Ishikawa (cell line): ENCODE measurements around the gene ZIC2.

Source experiments
- CEBPB ChIP-seq: IDR thresholded peaks from 2 replicates; pipeline ENCODE4 v1.6.1; 2012
- CREB1 ChIP-seq: IDR thresholded peaks from 2 replicates; pipeline ENCODE4 v1.6.1; 2012; ENCODE audit warnings: low read depth
- EGR1 ChIP-seq: IDR thresholded peaks from 2 replicates; pipeline ENCODE4 v1.6.1; 2012
- EP300 ChIP-seq: IDR thresholded peaks from 2 replicates; pipeline ENCODE4 v1.6.1; 2012; ENCODE audit warnings: borderline replicate concordance
- FOXM1 ChIP-seq: IDR thresholded peaks from 2 replicates; pipeline ENCODE4 v1.6.1; 2012; ENCODE audit warnings: low read depth, borderline replicate concordance
- MAX ChIP-seq: IDR thresholded peaks from 2 replicates; pipeline ENCODE4 v1.6.1; 2012
- NFIC ChIP-seq: IDR thresholded peaks from 2 replicates; pipeline ENCODE4 v1.6.1; 2012
- RAD21 ChIP-seq: IDR thresholded peaks from 2 replicates; pipeline ENCODE4 v1.6.1; 2012; ENCODE audit warnings: low read depth
- REST ChIP-seq: IDR thresholded peaks from 2 replicates; pipeline ENCODE4 v1.6.1; 2012; ENCODE audit warnings: low read depth, mild to moderate bottlenecking
- TAF1 ChIP-seq: IDR thresholded peaks from 2 replicates; pipeline ENCODE4 v1.6.1; 2012; ENCODE audit warnings: low read depth, mild to moderate bottlenecking
- TCF12 ChIP-seq: IDR thresholded peaks from 2 replicates; pipeline ENCODE4 v1.6.1; 2012; ENCODE audit warnings: low read depth
- TEAD4 ChIP-seq: IDR thresholded peaks from 2 replicates; pipeline ENCODE4 v1.6.1; 2012
- USF1 ChIP-seq: IDR thresholded peaks from 2 replicates; pipeline ENCODE4 v1.6.1; 2012
- YY1 ChIP-seq: IDR thresholded peaks from 2 replicates; pipeline ENCODE4 v1.6.1; 2012; ENCODE audit warnings: low read depth
- ZBTB7A ChIP-seq: IDR thresholded peaks from 2 replicates; pipeline ENCODE4 v1.6.1; 2012; ENCODE audit warnings: low read depth

The ZIC2 gene

GRCh38 chr13:99993660-99994637 is 12.4 kb downstream of the ZIC2 start:
- TF ChIP-seq YY1 (no peak), TAF1 (no peak), FOXM1 (no peak), MAX (no peak), NFIC (no peak), RAD21 (no peak), EGR1 (no peak), CEBPB (no peak), USF1 (no peak), REST (no peak), CREB1 (no peak), EP300 (no peak), ZBTB7A (no peak), TCF12 (no peak), TEAD4 (no peak)

- TF ChIP-seq TEAD4: no peak
- TF ChIP-seq TCF12: no peak
- TF ChIP-seq YY1: no peak
- no peak for TF ChIP-seq FOXM1
- no peak for TF ChIP-seq CEBPB
- TF ChIP-seq TAF1: no peak
- TF ChIP-seq RAD21: no peak
- TF ChIP-seq ZBTB7A: no peak
- no peak for TF ChIP-seq USF1
- no peak for TF ChIP-seq MAX
- no peak for TF ChIP-seq EP300
- no peak for TF ChIP-seq EGR1
- TF ChIP-seq CREB1: no peak
- no peak for TF ChIP-seq NFIC
- TF ChIP-seq REST: no peak
These were observed 13.0 kb downstream of the ZIC2 start for GRCh38 chr13:99994638-99995020.

- TF ChIP-seq EP300 (no peak), FOXM1 (no peak)
These were observed 13.6 kb downstream of the ZIC2 start for GRCh38 chr13:99995104-99995588.

GRCh38 chr13:99995589-99996380 is 14.2 kb downstream of the ZIC2 start:
- TF ChIP-seq YY1: no peak
- no peak for TF ChIP-seq RAD21
- no peak for TF ChIP-seq CREB1
- no peak for TF ChIP-seq CEBPB
- TF ChIP-seq EP300: no peak
- no peak for TF ChIP-seq USF1
- no peak for TF ChIP-seq EGR1
- TF ChIP-seq NFIC: no peak
- no peak for TF ChIP-seq TAF1
- TF ChIP-seq MAX: no peak
- TF ChIP-seq ZBTB7A: no peak
- TF ChIP-seq FOXM1: no peak
- no peak for TF ChIP-seq TCF12
- no peak for TF ChIP-seq TEAD4
- no peak for TF ChIP-seq REST
